Measurements from ENCODE around the gene MRPL34. TPM values are rescaled to one million over a fixed set of nuclear protein-coding genes. Genes with fewer than 3 reads are reported as not detected.

MRPL34 gene
- total RNA-seq, 1 donor from 2014 or later: 206 TPM

DNA sequence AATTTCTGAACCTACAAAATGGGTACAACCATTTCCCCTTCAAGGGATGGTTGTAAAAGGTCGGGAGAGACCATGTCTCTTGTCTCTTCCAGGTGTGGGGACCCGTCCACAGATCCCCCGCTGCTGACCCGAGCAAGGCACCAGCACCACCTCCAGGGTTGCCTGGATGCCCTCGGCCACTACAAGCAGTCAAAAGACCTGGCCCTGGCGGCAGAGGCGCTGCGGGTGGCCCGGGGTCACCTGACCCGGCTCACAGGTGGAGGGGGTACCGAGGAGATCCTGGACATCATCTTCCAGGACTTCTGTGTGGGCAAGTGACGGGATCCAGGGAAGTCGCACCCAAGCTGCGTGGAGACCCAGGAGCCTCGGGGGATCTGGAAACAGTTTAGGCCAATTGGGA, 35.7 kb downstream of the MRPL34 start:
- peaks cover 23% of the 10 kb centered on the region for H3K4me1 ChIP-seq
- H3K27me3 ChIP-seq (ENCODE audit: low read depth): no peaks in the 10 kb centered on the region
- no peaks in the 10 kb centered on the region for H3K9me3 ChIP-seq (replicated peaks)
- H3K36me3 ChIP-seq: peaks cover 7% of the 10 kb centered on the region
- no peak overlapping the region for H3K4me3 ChIP-seq
- intact Hi-C loops (cut with micrococcal nuclease): no loop called here
- TF ChIP-seq, protein P1, sequence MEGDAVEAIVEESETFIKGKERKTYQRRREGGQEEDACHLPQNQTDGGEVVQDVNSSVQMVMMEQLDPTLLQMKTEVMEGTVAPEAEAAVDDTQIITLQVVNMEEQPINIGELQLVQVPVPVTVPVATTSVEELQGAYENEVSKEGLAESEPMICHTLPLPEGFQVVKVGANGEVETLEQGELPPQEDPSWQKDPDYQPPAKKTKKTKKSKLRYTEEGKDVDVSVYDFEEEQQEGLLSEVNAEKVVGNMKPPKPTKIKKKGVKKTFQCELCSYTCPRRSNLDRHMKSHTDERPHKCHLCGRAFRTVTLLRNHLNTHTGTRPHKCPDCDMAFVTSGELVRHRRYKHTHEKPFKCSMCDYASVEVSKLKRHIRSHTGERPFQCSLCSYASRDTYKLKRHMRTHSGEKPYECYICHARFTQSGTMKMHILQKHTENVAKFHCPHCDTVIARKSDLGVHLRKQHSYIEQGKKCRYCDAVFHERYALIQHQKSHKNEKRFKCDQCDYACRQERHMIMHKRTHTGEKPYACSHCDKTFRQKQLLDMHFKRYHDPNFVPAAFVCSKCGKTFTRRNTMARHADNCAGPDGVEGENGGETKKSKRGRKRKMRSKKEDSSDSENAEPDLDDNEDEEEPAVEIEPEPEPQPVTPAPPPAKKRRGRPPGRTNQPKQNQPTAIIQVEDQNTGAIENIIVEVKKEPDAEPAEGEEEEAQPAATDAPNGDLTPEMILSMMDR (IDR thresholded peaks at IDR 0.05; ENCODE audit: borderline replicate concordance): no peak
- H3K27ac ChIP-seq (replicated peaks): no peak overlapping the region
- no peak for DNase-seq

DNA sequence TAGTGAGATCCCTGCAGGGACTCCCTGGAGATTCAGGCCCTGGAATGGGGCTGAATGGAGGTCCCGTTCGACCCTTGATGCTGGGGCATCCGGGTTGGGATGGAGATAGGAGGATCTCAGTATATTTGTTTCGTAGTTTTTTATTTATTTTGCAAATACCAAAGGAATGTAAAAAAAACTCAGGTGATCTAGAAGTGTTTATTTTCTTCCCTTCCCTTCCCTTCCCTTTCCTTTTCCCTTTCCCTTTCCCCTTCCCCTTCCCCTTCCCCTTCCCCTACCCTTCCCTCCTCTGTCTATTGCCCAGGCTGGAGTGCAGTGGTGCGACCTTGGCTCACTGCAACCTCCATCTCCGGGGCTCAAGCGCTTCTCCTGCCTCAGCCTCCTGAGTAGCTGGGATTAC, 36.2 kb downstream of the MRPL34 start:
- intact Hi-C loops (cut with micrococcal nuclease): no loop called here
- Histone ChIP-seq H3K27ac (replicated peaks) (no peak overlapping the region), H3K9me3 (replicated peaks) (no peaks in the 10 kb centered on the region), H3K27me3 (ENCODE audit: low read depth) (no peaks in the 10 kb centered on the region), H3K4me1 (peaks cover 24% of the 10 kb centered on the region), H3K36me3 (peaks cover 7% of the 10 kb centered on the region), H3K4me3 (no peak overlapping the region)
- TF ChIP-seq, protein P1 (IDR thresholded peaks at IDR 0.05; ENCODE audit: borderline replicate concordance): no peak
- no peak for DNase-seq

DNA sequence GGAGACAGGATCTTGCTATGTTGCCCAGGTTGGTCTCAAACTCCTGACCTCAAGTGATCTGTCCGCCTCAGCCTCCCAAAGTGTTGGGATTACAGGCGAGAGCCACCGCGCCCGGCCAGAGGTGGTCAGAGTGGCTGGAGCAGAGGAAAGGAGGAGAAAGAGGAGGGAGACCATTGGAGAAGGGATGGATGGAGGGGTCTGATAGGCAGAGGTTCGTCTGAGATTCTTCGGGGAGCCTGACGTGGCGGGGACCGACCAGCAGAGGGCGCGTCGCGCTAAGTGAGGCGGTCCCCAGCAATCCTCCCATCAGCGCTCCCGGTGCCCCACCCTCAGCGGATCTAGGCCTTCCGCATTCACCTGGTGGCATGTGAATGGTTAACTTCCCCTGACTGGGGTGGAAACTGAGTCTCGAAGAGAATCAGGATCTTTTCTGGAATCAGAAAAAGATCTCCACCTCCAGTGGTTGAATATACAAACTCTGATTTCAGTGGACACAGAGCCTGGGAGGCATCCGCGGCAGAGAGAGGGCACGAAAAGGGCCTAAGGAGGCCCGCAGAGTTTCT, 40.5 kb downstream of the MRPL34 start:
- DNase-seq: peak; percentile 79
- no peaks in the 10 kb centered on the region for H3K9me3 ChIP-seq (replicated peaks)
- peaks cover 15% of the 10 kb centered on the region for H3K27me3 ChIP-seq (ENCODE audit: low read depth)
- H3K4me3 ChIP-seq: no peak overlapping the region
- peak overlapping the region; percentile 70 for H3K27ac ChIP-seq (replicated peaks)
- intact Hi-C loops (cut with micrococcal nuclease): loop anchor here (2.0 kb wide), 1 partner anchor 41 kb away; no protein-coding TSS in a partner anchor
- peaks cover 46% of the 10 kb centered on the region for H3K4me1 ChIP-seq
- H3K36me3 ChIP-seq: peaks cover 6% of the 10 kb centered on the region
- TF ChIP-seq, protein P1 (IDR thresholded peaks at IDR 0.05; ENCODE audit: borderline replicate concordance): peak; percentile 98

DNA sequence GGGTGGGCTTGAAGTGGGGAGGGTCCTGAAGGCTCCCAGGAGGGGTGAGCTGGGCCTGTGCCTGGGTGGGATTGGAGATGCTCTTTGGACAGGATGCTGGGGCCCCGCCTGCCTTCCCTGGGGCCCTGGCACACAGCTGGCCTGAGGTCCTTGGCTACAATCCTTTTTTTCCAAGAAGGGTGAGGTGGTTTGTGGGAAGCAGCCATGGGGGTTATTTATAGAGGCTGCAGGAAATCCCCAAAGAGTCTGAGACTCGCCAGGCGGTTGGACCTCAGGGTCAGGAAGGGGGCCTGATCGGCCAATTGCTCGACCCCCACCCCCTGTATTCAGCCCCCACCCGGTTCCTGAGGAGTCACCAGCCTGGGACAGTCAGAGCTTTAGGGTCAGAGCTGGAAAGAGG, 41.7 kb downstream of the MRPL34 start:
- intact Hi-C loops (cut with micrococcal nuclease): loop anchor here (2.0 kb wide), 1 partner anchor 39 kb away; no protein-coding TSS in a partner anchor
- peaks cover 26% of the 10 kb centered on the region for H3K27me3 ChIP-seq (ENCODE audit: low read depth)
- H3K9me3 ChIP-seq (replicated peaks): no peaks in the 10 kb centered on the region
- H3K27ac ChIP-seq (replicated peaks): peak overlapping the region; percentile 70
- peaks cover 55% of the 10 kb centered on the region for H3K4me1 ChIP-seq
- no peaks in the 10 kb centered on the region for H3K36me3 ChIP-seq
- DNase-seq: no peak
- TF ChIP-seq, protein P1 (IDR thresholded peaks at IDR 0.05; ENCODE audit: borderline replicate concordance): no peak
- no peak overlapping the region for H3K4me3 ChIP-seq

DNA sequence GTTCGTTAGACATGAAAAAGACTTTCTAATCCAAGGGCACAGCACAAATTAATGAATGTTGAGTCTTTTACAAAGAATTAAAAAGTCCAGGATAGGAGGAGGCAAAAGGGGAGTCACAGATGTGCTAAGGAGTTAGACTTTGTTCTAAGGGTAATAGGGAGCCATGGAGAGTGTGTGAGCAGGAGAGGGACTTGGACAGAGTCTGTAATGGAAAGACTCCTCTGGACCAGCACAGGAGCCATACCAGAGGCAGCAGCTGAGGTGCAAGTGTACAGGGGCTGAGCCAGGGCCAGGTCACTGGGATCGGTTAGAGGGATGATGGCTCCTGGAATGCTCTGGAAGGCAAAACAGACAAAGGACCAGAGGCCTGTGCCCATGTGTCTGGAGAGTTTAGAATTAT, 42.2 kb downstream of the MRPL34 start:
- no peak for DNase-seq
- H3K27ac ChIP-seq (replicated peaks): peak overlapping the region; percentile 70
- no peak overlapping the region for H3K4me3 ChIP-seq
- no peaks in the 10 kb centered on the region for H3K9me3 ChIP-seq (replicated peaks)
- TF ChIP-seq, protein P1 (IDR thresholded peaks at IDR 0.05; ENCODE audit: borderline replicate concordance): no peak
- intact Hi-C loops (cut with micrococcal nuclease): loop anchor here (2.0 kb wide), 1 partner anchor 39 kb away; no protein-coding TSS in a partner anchor
- H3K4me1 ChIP-seq: peaks cover 60% of the 10 kb centered on the region
- no peaks in the 10 kb centered on the region for H3K36me3 ChIP-seq
- peaks cover 32% of the 10 kb centered on the region for H3K27me3 ChIP-seq (ENCODE audit: low read depth)
